ENCODE data around the gene PIK3C2A.

GRCh38 chr11:17238377-17238776 is 30.6 kb upstream of the PIK3C2A start:
- TF ChIP-seq LEF1 (IDR thresholded peaks at IDR 0.05; ENCODE audit: borderline replicate concordance) (no peak), CTBP1 (IDR thresholded peaks at IDR 0.05; ENCODE audit: borderline replicate concordance) (no peak), SP1 (IDR thresholded peaks at IDR 0.05) (no peak), BHLHE40 (IDR thresholded peaks at IDR 0.05; ENCODE audit: borderline replicate concordance) (no peak)

All from HEK293T (cell line).